Smooth muscle cell (in vitro differentiated cells): ENCODE results near the gene STPG2. TPM values are rescaled to one million over a fixed set of nuclear protein-coding genes. Genes with fewer than 3 reads are reported as not detected.
"Not testable (repeated sequence)": the region's sequence is repeated elsewhere in the genome, so short reads cannot be mapped to it uniquely, and the experiment has no call there.

Experiments used
- DNase-seq: peaks from one replicate; lab custom pipeline; 2025; ENCODE audit not compliant: unreplicated experiment; lab: John Stamatoyannopoulos, UW
- H2AFZ ChIP-seq: fragments of 200-600 bp; sonication (generic); 2 replicates; pipeline ENCODE4 v1.6.0; 2016; ENCODE audit warnings: antibody characterized with exemption, low read depth, mild to moderate bottlenecking
- H3F3A ChIP-seq: fragments of 200-600 bp; sonication (generic); 2 replicates; pipeline ENCODE4 v1.6.0; 2017; ENCODE audit warnings: antibody characterized with exemption, low read depth
- H3K27ac ChIP-seq: fragments of 200-600 bp; sonication (generic); 2 replicates; pipeline ENCODE4 v1.5.1; 2016; ENCODE audit warnings: low read depth, mild to moderate bottlenecking
- H3K27me3 ChIP-seq: fragments of 200-600 bp; sonication (generic); 2 replicates; pipeline ENCODE4 v1.6.1; 2016; ENCODE audit warnings: low read depth, mild to moderate bottlenecking
- H3K36me3 ChIP-seq: fragments of 200-600 bp; sonication (generic); 2 replicates; pipeline ENCODE4 v1.5.1; 2016; ENCODE audit warnings: low read depth
- H3K4me1 ChIP-seq: fragments of 200-600 bp; sonication (generic); 2 replicates; pipeline ENCODE4 v1.5.1; 2016; ENCODE audit warnings: low read depth
- H3K4me2 ChIP-seq: fragments of 200-600 bp; sonication (generic); 2 replicates; pipeline ENCODE4 v1.6.0; 2016; ENCODE audit warnings: mild to moderate bottlenecking
- H3K4me3 ChIP-seq: fragments of 200-600 bp; sonication (generic); 2 replicates; pipeline ENCODE4 v1.5.1; 2016; ENCODE audit warnings: mild to moderate bottlenecking
- H3K79me2 ChIP-seq: fragments of 200-600 bp; sonication (generic); 2 replicates; pipeline ENCODE4 v1.6.0; 2016; ENCODE audit warnings: low read depth, mild to moderate bottlenecking
- H3K9ac ChIP-seq: fragments of 200-600 bp; sonication (generic); 2 replicates; pipeline ENCODE4 v1.6.0; 2016; ENCODE audit warnings: low read depth
- H3K9me3 ChIP-seq: fragments of 200-600 bp; sonication (generic); replicated peaks from 2 replicates; pipeline ENCODE4 v1.5.1; 2016; ENCODE audit warnings: low read depth
- H4K20me1 ChIP-seq: fragments of 200-600 bp; sonication (generic); 2 replicates; pipeline ENCODE4 v1.6.0; 2016; ENCODE audit warnings: low read depth
- CTCF ChIP-seq: fragments of 200-600 bp; sonication (generic); IDR thresholded peaks from 2 replicates; pipeline ENCODE4 v1.5.1; 2017; ENCODE audit warnings: borderline replicate concordance, mild to moderate bottlenecking, antibody characterized with exemption; ENCODE audit not compliant: insufficient read depth, poor library complexity, severe bottlenecking
- WGBS: methylation state at CpG from one replicate; pipeline ENCODE4 v1.1.7; 2016; ENCODE audit warnings: low lambda C conversion rate; 5-methylcytosine and 5-hydroxymethylcytosine counted together
- polyA plus RNA-seq: library from polyadenylated mRNA; unstranded; fragments of >200 nt; fragmentation: Nextera tagmentation; extraction: Ambion mirVana; gene quantifications from 2 replicates; pipeline ENCODE4 v1.2.1, GENCODE V29; 2016
- total RNA-seq: library from RNA; depleted of rRNA; stranded (reverse); fragments of >200 nt; gene quantifications from 2 replicates; pipeline ENCODE4 v1.2.3, GENCODE V29; 2014

Gene STPG2
- total and polyA plus RNA-seq, 2 experiments from 2014 or later, result 0.09 to 0.31 TPM

GRCh38 chr4:97917115-97917514, 226.2 kb downstream of the STPG2 start:
- Histone ChIP-seq H3K4me3 (no peak overlapping the region), H3K27ac (no peak overlapping the region), H3K27me3 (no peaks in the 10 kb centered on the region), H3F3A (no peaks in the 10 kb centered on the region), H4K20me1 (no peaks in the 10 kb centered on the region), H3K4me2 (no peak overlapping the region), H3K9me3 (no peaks in the 10 kb centered on the region), H3K9ac (no peak overlapping the region), H2AFZ (no peak overlapping the region), H3K79me2 (no peaks in the 10 kb centered on the region), H3K4me1 (no peaks in the 10 kb centered on the region), H3K36me3 (no peaks in the 10 kb centered on the region)
- DNase-seq, result no peak
- 94% methylated on average over 13 of the region's 13 CpGs for WGBS
- TF ChIP-seq CTCF, result no peak

GRCh38 chr4:97912156-97912555, 231.1 kb downstream of the STPG2 start:
- no peak overlapping the region for H3K4me2 ChIP-seq
- no peaks in the 10 kb centered on the region for H3K4me1 ChIP-seq
- DNase-seq, result no peak
- WGBS, result 94% methylated on average over 4 of the region's 4 CpGs
- H3K27me3 ChIP-seq, result no peaks in the 10 kb centered on the region
- no peaks in the 10 kb centered on the region for H3K79me2 ChIP-seq
- no peaks in the 10 kb centered on the region for H4K20me1 ChIP-seq
- no peaks in the 10 kb centered on the region for H3K9me3 ChIP-seq
- H3K4me3 ChIP-seq, result no peak overlapping the region
- TF ChIP-seq CTCF, result no peak
- H3K27ac ChIP-seq, result no peak overlapping the region
- H3K36me3 ChIP-seq, result no peaks in the 10 kb centered on the region
- H3F3A ChIP-seq, result no peaks in the 10 kb centered on the region
- no peak overlapping the region for H2AFZ ChIP-seq
- no peak overlapping the region for H3K9ac ChIP-seq

GRCh38 chr4:97911236-97911906, 231.9 kb downstream of the STPG2 start:
- Histone ChIP-seq H3K27ac (no peak overlapping the region), H3K4me3 (no peak overlapping the region), H3K9ac (no peak overlapping the region), H3K9me3 (no peaks in the 10 kb centered on the region), H3K36me3 (no peaks in the 10 kb centered on the region), H3K27me3 (no peaks in the 10 kb centered on the region), H3K79me2 (no peaks in the 10 kb centered on the region), H2AFZ (no peak overlapping the region), H3F3A (no peaks in the 10 kb centered on the region), H3K4me2 (no peak overlapping the region), H3K4me1 (no peaks in the 10 kb centered on the region), H4K20me1 (no peaks in the 10 kb centered on the region)
- no peak for DNase-seq
- WGBS, result 73% methylated on average over 14 of the region's 14 CpGs
- TF ChIP-seq CTCF, result no peak

GRCh38 chr4:97910005-97910404, 233.3 kb downstream of the STPG2 start:
- Histone ChIP-seq H3K36me3 (no peaks in the 10 kb centered on the region), H3K27ac (no peak overlapping the region), H3K9ac (no peak overlapping the region), H3K4me1 (no peaks in the 10 kb centered on the region), H3K79me2 (no peaks in the 10 kb centered on the region), H4K20me1 (no peaks in the 10 kb centered on the region), H3F3A (no peaks in the 10 kb centered on the region), H3K4me3 (no peak overlapping the region), H3K9me3 (no peaks in the 10 kb centered on the region), H3K4me2 (no peak overlapping the region), H3K27me3 (no peaks in the 10 kb centered on the region), H2AFZ (no peak overlapping the region)
- no peak for DNase-seq
- WGBS, result 57% methylated on average over 3 of the region's 3 CpGs
- no peak for TF ChIP-seq CTCF

- not testable (repeated sequence) for H3K27ac ChIP-seq, H3K79me2 ChIP-seq, H3K9ac ChIP-seq, H3K4me3 ChIP-seq, H3K36me3 ChIP-seq, H3F3A ChIP-seq, H2AFZ ChIP-seq, H3K9me3 ChIP-seq, H3K4me1 ChIP-seq, DNase-seq, H3K4me2 ChIP-seq, H3K27me3 ChIP-seq, H4K20me1 ChIP-seq
- 81% methylated on average over 22 of the region's 23 CpGs for WGBS
These were observed 239.7 kb downstream of the STPG2 start for GRCh38 chr4:97903436-97904189.
